HG03469 (cell line): ENCODE data around the gene SCTR.

Experiments
- ATAC-seq: cut with Tn5 transposase; IDR thresholded peaks from one replicate; pipeline ENCODE4 v1.9.1; 2021; ENCODE audit warnings: mild to moderate bottlenecking, moderate library complexity, moderate number of reproducible peaks; ENCODE audit not compliant: unreplicated experiment

SCTR gene

DNA sequence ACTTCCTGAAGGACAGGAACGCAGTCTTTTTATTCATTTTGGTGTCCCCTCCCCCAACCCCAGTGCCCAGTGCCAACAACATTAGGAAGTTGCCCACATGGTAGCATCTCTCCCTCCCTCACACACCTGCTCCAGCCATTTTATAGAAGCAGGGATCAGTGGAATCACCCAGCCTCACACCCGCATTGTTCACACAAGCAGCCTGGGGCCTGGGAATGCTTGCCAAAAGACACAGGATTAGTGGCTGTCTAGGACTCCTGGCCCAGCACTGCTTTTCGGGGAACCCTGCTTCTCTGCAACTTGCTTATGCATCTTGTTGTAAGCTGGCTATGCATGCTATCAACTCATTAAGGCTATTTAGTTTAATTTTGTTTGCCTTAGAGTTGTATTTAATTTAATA, 74.8 kb downstream of the SCTR start:
- no peak for ATAC-seq

DNA sequence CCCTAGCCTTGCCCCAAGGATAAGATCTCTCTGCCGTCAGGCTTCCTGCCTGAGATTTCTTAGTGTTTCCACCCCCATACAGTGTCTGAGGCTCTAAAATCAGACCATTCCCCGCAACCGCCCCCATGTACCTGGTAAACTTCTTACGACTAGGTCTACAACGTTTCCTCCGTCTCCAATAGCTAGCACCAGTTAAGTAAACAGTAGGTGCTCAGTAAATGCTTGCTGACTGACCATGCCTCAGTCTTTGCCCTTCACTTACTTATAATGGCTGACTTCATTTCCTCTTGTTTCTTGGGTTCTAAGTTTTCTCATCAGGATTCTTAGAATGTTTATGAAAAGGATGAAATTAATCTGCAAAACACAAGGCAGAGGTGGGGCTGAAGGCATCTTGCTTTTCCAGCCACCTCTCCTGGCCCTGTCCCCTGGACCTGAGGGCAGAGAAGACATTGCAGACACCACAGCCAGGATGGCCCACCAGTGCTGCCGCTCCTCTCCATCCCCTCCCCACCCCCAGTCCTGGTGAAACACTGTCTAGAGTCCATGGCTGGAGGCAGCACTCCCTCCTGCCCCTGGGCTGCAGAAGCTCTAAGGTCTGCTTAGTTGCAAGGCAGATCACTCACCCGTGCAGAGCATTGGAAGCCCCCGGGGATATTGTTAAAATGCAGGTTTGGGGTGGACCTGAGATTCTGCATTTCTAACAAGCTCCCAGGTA, 75.7 kb downstream of the SCTR start:
- no peak for ATAC-seq

GRCh38 chr2:119446037-119446436, 78.2 kb downstream of the SCTR start:
- ATAC-seq = no peak

DNA sequence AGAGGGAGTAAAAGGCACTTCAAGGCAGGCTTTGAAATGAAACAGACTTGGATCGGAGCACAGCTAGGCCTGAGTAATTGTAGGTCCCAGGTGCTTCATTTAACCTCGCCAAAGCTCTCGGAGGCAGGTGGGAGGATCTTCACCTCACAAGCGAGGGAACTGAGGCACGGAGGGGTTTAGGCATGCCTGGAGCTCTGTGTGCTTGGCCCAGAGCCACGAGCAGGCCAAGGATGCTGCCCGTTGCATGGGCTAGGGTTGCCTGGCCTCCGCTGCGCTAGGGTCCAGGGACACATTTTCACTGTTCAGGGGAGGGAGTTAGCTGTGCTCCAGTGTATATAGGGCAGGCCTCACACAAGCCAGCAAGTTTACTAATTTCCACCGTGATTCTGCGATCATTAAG, 81.4 kb downstream of the SCTR start:
- ATAC-seq = no peak

- ATAC-seq = no peak
These were observed 82.1 kb downstream of the SCTR start for GRCh38 chr2:119442226-119442619.

DNA sequence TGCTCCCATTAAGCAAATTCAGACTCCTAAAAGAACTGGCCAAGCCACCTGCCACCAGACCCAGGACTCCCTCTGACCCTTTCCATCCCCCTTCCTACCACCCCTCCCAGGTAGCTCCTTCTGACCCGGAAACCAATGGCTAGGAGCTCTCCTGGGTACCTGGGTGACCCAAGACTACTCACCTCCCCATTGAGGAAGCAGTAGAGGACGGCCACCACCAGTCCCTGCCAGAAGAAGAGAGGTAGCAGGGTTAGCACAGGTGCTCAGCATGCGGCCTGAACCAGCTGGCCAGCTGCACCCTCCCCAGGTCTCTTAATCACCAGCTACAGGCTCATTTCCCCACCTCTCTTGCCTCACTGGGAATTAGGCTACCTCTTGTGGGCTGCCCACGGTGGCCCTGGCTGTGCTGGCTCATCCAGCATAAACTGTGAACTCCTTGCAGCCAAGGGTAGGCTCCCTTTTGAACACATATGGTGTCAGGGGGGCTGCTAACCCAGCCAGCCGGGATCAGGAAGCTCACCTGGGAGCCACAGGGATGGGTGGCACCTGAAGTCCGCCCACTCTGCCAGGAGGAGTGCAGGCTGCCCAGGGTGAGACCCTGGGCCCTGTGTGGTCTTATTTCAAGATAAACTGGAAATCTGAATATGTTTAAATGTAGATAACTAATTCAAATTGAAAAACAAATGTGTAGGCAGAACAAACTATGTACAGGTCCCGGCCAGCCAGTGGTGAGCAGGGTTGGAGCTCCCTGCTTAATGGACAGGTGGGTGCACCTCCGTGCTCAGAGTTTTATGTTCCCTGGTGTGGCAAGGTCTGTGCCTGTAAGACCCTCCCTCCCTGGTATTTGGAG, 82.7 kb downstream of the SCTR start:
- no peak for ATAC-seq

GRCh38 chr2:119440873-119441272, 83.4 kb downstream of the SCTR start:
- no peak for ATAC-seq

DNA sequence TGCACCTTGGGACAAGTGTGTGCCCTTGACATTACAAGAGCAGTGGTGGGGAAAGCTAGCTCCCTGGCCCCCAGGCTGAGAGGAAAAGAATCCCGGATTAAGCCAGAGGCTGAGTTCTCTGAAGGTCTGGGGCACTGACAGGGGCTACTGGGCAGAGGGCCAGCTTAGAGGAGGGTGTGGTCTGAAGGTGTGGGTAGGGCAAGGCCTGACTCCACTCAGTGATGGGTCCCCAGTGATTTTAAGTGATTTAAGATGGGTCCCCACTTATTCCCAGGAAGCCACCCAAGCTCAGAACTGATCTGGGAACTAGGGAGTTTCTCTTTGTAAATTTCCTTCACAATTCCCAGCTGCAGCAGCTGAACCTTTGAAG, 83.8 kb downstream of the SCTR start:
- ATAC-seq = no peak

GRCh38 chr2:119439574-119440500, 84.4 kb downstream of the SCTR start:
- ATAC-seq = no peak

GRCh38 chr2:119438726-119439284, 85.5 kb downstream of the SCTR start:
- no peak for ATAC-seq

DNA sequence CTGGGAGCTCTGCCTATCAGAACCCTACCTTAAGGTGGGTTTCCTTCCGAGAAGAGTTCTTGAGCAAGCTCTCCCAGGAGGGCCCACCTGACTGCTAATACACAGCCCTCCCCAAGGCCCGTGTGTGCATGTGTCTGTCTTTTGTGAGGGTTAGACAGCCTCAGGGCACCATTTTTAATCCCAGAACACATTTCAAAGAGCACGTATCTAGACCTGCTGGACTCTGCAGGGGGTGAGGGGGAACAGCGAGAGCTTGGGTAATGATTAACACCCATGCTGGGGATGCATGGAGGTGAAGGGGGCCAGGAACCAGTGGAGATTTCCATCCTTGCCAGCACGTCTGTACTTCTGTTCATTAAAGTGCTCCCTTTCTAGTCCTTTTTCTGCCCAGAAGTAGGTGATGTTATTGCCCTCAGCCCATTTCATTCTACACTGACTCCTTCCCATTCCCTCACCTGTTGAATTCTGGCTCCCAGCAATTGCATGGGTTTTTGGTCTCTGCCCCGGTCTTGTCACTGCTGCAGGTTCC, 86.1 kb downstream of the SCTR start:
- ATAC-seq = no peak

DNA sequence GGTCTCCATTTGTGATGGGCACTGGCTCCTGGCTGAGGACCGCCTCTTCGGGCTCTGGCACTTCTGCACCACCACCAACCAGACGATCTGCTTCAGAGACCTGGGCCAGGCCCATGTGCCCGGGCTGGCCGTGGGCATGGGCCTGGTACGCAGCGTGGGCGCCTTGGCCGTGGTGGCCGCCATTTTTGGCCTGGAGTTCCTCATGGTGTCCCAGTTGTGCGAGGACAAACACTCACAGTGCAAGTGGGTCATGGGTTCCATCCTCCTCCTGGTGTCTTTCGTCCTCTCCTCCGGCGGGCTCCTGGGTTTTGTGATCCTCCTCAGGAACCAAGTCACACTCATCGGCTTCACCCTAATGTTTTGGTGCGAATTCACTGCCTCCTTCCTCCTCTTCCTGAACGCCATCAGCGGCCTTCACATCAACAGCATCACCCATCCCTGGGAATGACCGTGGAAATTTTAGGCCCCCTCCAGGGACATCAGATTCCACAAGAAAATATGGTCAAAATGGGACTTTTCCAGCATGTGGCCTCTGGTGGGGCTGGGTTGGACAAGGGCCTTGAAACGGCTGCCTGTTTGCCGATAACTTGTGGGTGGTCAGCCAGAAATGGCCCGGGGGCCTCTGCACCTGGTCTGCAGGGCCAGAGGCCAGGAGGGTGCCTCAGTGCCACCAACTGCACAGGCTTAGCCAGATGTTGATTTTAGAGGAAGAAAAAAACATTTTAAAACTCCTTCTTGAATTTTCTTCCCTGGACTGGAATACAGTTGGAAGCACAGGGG, 87.1 kb downstream of the SCTR start:
- no peak for ATAC-seq

DNA sequence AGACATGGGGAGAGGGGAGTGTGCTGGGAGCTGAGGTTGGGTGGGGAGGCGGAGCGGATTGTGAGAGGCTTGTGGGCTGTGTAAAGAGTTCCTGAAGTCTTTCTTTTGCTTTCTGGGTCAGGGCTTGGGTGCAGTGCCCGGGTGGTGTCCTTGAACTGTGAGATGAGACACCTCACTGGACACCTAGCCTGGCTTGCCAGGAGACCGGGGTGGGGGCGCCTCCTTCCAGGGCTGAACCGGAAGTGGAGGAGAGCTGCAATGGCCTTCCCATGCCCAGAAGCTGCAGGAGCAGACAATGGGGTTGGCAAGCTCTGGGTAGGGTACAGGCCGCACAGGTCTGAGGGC, 88.4 kb downstream of the SCTR start:
- no peak for ATAC-seq

DNA sequence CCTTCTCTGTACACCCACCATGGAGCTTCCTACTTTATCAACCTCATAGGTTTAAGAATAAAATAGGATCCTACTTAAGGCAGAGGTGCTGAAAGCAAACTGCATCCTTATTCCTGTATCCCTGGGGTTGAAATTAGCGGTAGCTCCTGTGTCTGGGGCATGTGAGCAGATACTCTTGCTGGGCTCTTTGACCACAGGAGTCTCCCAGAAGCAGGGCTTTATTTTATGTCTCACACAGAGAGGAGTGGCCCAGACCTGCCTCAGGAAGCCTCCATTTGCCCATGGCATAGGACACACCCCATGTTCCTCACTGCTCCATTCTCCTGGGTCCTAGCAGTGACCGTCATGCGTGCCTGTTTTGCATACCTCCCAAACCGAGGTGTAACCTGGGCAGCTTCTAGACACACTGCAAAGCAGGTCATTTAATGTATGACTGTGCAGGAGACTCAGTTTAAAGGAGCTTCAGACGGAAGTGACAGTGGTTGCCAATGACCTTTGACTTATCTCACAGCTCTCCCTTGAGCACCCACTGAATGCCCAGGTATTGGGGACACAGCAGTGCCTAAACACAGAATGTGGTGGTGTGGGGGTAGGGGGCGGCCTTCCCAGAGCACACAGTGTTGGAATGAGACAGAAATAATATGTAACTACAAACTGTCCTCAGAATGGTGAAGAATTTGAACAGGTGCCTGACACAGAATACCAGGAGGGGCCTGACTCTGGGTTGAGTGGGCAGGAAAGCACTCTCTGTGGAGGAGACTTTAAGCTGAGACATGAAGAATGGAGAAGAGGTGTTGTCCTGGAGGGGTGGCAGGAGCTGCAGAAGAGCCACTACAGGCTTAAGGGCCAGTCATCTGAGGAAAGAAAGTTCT, 89.0 kb downstream of the SCTR start:
- no peak for ATAC-seq

DNA sequence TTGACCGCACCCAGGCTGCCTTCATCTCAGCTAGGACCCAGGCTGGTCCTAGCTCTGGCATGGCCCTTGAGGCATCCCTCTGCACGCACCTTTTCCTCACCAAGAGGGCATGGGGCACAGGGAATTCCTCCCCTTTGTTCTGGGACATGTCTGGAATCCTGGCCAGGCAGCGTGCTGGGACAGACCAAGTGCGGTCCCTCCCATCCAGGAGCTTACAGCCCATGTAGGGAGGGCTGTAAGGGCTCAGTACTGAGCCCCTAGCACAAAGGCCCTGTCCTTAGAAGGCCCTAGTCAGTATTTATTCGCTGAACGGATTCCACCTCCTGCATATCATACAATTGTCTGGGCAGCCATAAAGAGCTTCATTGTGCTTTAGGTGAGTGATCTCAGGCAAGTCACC, 89.6 kb downstream of the SCTR start:
- no peak for ATAC-seq

GRCh38 chr2:119433636-119434327, 90.5 kb downstream of the SCTR start:
- no peak for ATAC-seq

DNA sequence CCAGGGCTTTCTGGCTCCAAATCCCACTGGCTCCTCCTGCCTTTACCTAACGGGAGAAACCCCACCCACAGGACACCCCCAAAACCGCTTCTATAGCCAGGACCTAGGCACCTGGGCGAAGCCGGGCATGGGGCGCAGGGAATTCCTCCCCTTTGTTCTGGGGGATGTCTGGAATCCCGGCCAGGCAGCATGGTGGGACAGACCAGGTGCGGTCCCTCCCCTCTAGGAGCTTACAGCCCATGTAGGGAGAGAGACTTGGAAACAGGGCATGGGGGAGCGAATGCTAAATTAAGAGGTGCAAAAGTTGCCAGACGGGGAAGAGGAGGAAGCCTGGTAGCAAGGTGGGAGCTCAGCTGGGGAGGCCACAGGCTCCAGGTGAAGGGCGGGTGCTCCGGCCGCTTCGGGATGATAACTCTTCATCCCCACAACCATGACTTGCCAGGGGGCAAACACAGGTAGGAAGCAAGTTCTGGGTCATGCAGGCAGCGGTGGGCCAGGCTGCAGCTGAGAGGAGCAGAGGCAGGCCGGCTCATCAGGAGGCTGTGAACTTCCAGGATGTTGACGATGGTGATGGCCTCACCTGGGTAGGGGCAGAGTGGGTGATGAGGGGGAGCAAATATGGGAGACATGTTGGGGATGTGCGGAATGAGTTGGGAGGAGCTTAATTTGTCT, 91.3 kb downstream of the SCTR start:
- ATAC-seq = no peak
